Amniotic epithelial cell (primary cell): ENCODE results near the gene CIBAR2.

Experiments used
- DNase-seq: peaks from one replicate; pipeline ENCODE4 v3.0.0-alpha.2; 2010; ENCODE audit warnings: low read depth

CIBAR2 gene

DNA sequence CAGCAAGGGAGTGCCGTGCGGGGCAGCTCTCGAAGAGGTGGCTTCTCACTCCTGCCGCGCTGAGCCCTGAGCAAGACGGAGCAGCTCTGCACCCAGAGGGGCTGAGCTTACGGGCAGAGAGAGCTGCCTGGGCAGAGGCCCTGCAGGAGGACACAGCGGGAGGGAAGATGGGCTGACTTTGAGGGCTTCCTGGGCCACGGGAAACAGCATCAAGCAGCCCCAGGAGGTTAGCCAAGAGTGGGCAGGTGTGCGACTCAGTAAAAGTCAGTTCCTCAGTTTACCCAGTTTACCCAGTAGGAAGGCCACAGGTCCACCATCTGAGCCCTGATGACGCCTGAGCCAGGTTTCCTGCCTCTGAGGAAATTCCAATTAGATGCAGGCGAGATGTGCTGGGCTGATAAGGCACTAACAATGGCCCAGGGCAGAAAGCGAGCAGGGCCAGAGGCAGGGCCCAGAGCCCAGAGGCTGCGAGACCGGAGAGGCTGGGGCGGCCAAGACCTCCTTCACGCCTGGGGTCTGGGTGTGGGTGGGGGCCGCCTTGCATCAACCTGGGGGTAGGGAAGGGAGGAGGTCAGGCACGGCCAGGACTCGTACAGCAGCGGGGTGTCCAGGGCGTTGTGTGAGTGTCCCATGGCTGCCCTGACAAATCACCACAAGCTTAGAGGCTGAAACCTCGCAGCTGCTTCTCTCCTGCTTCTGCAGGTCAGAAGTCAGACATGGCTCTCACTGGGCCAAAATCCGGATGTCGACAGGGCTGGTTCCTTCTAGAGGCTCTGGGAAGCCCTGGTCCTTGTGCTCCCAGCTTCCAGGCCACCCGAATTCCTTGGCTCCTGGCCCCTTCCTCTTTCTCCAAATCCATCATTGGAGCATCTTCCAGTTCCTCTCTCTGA, 32.0 kb upstream of the CIBAR2 start:
- DNase-seq: no peak

DNA sequence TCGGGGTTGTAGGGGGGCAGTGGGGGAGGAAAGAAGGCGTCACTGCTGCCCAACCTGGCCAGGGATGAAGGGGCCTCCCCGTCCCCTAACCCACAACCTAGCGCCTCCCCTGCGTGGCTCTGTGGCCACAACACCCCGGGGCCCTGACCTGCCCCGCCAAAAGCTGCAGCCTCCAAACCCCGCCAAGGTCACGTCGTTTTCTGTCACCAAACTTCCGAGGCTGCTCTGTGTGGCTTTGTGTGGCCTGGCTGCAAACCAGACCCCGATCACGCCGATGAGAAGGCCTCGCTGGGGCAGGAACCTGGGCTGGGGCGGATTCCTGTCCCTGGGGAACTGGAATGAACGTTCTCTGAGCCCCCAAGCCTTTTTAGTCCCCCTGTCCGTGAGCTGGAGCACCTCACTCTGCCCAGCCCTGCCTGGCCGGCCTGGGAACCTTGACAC, 30.5 kb upstream of the CIBAR2 start:
- DNase-seq: no peak

DNA sequence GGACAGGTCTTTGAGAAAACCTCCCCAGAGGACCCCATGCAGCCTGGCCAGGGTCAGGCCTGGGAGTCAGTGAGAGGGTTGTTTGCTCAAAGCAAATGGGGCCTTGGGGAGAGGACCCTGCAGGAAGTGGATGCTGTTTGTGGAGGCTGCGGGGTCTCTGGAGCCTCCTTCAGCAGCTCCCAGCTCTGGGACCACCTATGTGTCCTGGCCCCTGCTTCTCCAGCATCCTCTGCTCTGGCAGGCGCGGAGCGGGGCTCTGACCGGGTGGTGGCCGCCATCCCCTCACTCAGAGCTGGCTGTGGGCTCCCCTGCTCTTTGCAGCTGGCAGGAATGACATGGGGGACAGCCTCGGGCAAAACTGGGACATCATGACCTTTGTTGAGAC, 29.8 kb upstream of the CIBAR2 start:
- no peak for DNase-seq

DNA sequence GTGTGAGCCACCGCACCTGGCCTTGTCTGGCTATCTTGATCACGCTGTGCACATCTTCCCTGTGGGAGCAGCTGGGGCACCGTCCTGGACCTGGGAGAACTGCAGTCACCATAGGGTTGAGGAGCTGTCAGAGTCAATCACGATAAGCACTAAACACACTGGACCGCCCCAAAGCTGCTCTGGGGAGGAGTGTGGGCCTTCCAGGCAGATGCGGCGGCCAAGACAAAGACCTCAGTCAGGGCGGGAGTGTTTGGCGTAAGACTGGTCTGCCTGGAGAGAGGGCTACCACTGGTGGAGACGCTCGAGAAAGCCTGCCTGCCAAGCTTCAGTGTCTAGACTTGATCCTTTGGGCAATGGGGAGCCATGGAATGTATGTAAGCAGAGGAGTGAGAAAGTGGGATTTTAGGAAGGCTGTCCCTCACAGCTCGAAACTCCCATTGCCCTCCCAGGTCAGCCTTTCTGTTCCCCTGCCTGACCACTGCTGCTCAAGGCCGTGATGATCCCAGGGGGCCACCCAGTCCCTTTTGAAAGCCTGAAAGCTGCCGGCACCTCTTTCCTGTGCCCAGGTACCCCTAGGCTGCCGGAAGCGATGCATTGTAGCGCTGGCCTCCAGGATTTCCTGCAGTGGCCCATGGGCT, 29.3 kb upstream of the CIBAR2 start:
- no peak for DNase-seq

DNA sequence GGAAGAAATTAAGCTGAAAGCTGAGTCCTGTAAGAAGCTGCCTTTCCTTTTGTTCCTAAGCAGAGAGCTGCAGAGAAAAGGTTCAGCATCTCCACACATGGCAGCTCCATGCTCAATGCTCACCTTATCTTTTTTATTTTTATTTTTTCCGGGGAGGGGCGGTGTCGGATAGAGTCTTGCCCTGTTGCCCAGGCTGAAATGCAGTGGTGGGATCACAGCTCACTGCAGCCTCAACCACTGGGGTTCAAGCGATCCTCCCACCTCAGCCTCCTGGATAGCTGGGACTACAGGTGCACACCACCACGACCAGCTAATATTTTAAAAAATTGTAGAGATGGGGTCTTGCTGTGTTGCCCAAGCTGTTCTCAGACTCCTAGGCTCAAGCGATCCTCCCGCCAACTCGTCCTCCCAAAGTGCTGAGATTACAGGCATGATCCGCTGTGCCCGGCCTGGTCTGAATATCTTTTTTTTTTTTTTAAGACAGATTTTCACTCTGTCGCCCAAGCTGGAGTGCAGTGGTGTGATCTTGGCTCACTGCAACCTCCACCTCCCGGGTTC, 28.3 kb upstream of the CIBAR2 start:
- no peak for DNase-seq

DNA sequence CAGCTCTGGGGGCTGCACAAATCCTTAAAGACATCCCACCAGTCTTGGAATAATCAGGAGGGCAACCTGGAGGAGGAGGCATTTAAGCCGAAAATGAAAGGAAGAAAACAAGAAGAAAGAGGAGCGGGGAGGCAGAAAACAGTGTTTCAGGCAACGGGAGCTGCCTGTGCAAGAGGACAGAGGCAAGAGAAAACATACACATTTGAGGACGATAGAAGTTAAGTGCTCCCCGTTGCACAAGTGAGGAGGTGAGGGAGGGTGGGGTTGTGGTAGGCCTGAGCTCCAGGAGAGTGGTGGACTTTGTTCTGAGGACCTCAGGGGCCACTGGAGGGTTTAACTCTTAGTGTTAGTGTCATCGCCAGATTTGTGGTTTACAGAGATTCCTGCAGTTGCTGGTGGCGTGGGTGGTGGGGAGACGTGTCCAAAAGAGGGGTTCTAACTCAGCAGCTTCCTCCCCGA, 27.6 kb upstream of the CIBAR2 start:
- no peak for DNase-seq

DNA sequence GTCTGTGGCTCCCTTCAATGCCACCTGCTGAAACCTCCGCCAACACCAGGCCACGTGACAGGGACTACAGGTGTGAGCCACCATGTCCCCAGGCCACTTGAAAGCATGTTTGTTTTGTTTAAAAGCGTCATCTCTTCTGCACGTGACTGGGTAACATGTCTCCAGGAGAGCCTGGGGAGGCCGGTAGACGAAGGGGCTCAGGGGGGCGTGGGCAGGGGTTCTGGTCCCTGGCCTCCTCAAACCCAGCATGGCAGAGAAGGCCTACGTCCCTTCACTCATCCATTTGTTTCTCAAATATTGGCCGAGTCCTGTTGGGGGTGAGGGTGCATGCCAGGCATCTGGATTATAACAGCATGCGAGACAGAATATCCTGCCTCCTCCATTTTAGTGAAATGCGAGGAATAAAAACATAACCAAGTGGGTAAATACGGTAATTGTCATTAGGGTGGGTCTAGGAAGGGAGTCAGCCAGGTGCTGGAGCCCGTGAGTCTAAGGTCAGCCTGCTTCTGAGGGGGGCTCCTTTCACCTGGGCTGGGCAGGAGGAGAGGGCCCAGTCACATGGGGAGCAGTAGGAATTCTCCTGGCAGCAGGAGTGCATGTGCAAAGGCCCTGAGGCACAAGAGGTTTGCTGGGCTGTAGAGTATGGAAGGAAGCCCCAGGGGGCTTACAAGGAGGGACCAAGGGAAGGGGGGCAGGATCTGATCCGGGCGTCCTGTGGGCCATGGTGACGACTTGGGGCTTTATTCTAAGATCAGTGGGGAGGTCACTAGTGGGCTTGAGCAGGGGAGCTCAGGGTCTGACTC, 26.8 kb upstream of the CIBAR2 start:
- no peak for DNase-seq

DNA sequence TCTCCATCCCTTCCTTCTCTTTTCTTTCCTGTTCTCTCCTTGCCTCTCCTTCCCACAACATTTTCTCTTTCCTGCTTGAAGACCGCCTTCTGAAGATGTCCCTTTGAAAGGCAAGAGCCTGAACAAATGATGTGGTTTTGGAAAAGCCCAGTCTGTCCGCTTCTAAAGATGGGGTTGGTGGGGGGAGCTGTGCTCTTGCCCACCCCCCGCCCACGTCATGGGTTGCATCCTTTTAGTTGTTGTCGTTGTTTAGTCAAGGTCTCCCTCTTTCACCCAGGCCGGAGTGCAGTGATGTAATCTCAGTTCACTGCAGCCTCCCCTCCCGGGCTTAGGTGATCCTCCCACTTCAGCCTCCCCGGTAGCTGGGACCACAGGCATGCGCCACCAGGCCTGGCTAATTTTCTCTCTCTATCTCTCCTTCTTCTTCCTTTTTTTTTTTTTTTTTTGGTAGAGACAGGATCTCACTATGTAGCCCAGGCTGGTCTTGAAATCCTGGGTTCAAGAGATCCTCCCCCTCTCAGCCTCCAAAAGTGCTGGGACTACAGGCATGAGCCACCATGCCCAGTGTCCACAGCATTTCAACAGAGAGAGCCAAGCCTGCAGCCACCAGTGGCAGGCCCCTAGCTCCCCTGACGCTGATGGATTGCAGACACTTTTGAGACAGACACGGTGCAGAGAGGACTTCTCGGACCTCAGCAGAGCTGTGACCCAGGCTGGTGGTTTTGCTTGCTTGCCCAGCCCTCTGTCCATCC, 26.0 kb upstream of the CIBAR2 start:
- DNase-seq: no peak

DNA sequence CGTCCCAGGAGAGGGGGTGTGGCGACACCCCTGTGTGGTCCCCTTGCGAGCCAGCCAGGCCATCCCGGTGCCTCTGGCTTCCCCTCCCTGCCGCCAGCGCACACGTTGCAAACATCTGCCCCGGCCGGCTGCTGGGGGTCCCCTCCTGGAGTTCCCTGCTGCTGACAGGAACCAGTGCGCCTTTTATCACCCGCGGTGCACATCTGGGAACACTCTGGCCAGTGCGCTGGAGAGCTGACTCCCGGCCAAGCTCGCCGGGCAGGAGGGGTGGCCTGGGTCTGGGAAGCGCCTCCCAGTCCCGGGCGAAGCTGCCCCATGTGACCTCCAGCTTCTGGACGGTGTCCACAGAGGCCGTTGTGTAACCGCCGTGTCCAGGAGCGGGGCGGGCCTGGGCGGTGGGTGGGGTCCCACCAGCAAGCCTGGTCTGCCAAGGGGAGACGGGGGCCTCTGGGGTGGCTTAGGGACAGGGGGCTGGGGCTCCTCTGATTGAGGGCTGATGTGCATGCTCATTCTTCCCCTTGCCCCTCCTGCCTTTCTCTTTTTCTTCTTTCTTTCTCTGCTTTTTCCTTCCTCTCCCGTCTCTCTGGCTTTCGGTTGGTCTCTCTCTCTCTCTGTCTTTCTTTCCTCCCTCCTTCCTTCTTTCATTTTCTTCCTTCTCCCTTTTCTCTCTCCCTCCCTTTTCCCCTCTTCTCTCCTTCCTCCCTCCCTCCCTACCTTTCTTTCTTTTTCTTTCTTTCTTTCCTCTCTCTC, 25.2 kb upstream of the CIBAR2 start:
- peak; percentile 94 for DNase-seq

DNA sequence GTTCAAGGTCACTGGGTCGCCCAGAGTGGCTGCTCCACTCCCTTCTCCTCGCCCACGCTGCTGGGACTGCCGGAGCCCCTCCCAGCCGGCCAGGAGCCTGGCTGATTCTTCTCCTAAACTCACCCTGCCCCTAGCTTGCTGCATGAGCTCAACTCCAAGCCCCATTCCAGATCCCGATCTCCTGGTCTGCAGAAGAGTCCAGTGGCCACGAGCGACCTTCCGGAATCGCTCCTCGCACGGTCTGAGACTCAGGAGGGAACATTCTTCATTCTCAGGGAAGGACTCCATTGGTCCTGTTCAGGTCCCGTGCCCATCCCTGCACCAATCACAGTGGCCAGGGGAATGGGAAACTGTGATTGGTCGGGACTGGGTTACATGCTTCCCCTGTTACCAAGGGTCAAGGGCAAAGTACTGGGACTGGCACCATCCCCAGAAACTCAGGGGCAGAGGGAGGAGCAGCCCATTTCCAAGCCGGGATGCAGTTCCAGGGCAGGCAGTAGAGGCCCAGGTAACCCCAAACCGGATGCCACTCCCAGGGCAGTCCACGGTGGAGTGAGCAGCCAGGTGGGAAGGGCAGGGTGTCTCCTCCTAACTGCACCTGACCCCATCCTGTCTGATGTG, 24.5 kb upstream of the CIBAR2 start:
- peak; percentile 51 for DNase-seq

DNA sequence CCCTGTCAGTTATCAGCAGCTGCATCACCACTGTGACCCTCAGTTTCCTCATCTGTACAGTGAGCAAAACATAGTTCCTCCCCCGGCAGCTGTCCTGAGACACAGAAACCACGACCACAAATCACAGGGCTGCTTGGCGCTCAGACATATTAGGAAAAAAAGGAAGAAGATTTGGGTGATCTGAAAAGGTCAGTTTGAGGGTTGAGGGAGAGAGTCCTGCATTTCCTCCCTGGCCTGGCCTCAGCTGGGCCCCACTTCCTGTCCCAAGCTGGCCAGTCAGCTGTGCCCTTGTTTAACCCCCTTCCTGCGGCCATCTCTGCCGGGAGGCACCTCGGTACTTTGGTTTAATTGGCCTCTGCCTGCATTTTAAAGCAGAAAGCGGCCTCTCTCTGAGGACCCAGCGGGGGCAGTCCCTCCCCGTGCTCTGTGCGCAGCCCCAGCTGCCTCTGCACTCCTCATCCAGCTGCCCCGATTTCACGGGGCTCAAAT, 24.0 kb upstream of the CIBAR2 start:
- peak; percentile 67 for DNase-seq

DNA sequence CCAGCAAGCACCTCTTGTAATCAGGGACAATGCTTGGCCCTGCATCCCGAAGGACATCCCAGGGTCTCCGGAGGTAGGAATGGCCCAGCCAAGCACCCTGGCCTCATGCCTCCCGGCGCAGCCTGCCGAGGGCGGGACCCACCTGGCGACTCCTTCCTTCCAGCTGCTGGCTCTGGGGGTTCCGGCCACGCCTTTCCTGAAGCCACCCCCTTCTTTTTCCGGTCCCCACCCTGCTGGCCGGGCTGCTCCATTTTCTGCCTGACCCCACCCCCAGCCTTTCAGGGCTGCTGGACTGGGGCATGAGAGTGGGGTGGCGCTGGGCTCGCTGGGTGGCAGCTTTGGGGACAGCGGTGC, 22.5 kb upstream of the CIBAR2 start:
- DNase-seq: no peak

DNA sequence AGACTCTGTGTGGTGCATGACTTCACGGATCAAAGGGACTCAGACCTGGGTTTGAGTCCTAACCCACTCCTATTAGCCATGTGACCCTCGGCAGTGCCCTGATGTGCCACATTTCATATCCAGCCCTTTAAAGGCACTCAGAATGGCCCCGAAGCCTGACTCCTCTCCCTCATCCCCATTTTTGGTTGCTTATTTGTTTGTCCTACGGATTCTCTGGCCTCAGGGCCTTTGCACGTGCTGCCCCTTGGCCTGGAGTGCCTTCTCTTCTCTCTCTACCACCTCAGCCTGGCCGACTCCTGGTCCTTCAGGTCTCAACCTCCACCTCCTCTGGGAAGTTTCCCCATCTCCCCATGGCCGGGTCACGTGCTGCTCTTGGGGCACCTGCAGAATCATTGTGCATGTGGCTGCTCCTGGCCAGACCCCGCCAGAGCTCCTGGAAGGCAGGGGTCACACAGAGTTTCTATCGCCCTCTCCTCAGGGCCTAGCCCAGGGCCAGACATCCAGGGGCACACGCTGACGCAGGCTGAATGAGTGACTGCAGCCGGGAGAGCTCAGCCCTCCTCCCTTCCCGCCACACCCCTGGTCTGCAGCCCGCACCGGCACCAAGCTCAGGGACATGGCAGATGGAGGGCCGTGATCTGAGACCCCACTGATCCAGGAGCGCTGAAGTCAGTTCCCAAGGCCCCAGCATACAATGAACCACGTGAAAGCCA, 22.0 kb upstream of the CIBAR2 start:
- DNase-seq: no peak

DNA sequence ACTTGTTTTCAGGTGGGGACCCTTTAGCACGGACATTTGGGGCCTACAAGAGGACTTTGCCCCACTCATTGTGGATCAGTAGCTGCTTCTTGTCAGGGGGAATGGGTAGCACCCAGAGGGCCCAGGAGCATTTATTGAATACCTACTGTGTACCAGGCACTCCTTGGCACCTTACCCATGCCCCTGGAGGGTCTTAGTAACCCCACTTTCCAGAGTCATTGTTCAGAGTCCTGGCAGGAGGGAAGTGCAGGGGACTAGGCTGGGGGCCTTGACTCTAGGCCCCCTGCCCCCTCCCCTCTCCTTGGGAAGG, 21.0 kb upstream of the CIBAR2 start:
- no peak for DNase-seq

DNA sequence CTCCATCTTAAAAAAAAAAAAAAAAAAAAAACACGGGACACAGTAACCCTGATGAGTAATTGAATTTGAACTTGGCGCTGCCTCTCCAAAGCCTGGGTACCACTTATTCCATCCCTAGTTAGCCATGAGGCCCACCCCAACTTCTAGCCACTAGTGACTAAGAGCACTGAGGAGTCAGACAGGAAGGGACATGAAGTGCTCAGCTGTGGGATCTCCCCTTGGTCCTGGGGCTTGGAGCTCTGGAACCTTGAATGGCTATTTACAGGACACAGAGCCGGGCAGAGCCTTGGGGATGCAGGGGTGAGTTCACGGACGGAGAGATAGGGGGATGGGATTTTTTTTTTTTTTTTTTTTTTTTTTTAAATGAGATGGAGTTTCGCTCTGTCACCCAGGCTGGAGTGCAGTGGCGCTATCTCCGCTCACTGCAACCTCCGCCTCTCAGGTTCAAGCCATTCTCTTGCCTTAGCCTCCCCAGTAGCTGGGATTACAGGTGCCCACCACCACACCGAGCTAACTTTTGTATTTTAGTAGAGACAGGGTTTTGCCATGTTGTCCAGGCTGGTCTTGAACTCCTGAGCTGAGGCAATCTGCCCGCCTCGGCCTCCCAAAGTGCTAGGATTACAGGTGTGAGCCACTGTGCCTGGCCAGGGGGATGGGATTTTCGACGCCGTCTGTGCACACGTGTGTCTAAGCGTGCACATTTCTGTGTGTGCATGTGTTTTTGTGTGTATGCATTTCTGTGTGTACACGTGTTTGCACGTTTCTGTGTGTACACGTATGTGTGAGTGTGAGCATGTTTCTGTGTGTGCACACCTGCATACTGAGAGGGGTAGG, 20.4 kb upstream of the CIBAR2 start:
- no peak for DNase-seq

DNA sequence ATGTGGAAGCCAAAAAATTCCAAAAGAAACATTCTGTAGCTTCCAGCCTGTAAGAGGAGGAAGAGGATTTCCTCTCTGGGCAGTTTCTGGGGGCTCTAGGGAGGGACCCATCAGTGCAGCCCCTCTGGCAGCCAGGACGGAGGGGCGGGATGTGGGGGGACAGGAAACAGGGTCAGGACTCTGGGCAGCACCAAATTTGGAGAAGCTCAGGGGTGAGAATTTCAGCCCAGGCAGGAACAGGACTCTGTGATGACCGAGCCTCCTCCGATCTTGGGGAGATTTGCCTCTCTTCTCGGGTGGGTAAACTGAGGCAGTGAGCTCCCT, 18.4 kb upstream of the CIBAR2 start:
- no peak for DNase-seq

DNA sequence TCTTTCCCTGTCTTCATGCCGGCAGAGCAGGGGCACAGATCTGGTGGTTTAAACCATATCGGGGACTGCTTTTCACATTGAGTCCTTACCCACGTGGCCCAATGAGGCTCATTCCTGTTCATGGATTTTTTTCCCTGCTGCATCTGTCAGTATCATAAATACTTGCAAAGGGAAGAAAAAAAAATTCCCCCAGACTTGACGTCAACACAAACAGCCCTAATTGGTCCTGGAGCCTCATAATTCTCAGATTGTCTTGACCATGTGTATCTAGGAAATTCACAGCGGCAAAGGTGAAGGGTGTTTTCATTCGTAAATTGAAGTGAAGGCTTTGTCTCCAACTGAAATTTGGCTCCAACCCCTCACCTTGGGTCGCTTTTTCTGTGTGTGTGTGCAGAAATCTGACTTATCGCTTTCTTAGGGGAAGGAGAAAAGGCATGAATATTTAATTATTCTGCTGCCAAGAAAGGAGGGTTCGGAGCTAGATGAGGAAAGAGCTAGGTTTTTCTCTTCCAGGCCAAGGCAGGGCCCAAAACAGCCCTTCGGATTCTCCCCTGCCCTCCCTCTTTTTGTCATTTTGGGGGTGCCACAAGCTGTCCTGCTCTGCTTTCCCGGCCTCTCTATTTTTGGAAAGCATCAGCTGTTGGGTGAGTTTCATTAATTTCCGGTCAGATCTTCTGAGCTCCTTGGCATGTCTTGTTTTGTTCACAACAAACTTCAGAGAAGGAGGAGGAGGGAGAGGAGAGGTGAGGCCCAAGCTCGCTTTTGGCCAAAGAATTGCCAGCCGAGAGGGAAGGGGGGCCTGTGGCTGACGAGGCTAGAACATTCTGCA, 17.8 kb upstream of the CIBAR2 start:
- no peak for DNase-seq
